SIG-M5 treated with dmso at 0.1 percent for 504 hours (cell line): ENCODE measurements around the gene IFIT3.
"Not testable (repeated sequence)": the region's sequence is repeated elsewhere in the genome, so short reads cannot be mapped to it uniquely, and the experiment has no call there.

Source experiments
- DNase-seq: peaks from one replicate; lab custom pipeline; 2025; ENCODE audit not compliant: unreplicated experiment; lab: John Stamatoyannopoulos, UW

IFIT3 gene

GRCh38 chr10:89303161-89303560 is 24.6 kb upstream of the IFIT3 start:
- DNase-seq, result no peak

GRCh38 chr10:89304026-89304425 is 23.8 kb upstream of the IFIT3 start:
- DNase-seq, result no peak

DNA sequence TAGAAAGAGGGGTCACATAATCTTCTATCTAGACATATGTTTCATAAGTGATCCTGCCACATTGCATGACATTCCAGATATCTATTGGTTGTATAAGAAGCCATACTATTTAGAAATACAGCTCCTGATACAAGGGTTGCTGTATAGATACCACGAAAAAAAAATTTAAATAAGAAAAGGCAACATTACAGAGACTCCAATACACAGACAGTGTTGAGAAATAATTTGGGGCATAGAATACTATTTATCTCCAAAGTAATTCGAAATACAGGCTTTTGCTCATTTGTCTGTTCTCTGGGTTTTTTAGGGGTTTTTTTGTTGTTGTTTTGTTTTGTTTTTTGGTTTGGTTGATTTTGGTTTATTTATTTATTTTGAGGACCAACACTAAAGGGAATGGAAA is 23.4 kb upstream of the IFIT3 start:
- DNase-seq, result no peak

DNA sequence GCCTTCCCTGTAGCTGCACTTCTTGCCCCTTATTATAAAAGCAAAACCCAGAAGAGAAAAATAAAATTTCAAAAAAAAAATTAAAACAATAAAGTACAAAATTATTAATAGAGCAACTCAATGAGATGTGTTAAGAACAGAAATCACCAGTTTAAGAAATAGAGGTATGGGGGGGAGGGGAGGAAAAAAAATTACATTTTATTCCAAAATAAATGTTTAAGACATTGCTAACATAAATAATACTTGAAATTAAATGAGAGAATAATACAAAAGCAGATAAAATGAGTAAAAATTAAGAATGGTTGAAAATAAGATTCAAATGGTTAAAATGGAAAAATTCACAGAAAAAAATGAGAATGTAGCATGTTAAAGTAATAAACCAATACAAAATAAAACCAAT is 22.9 kb upstream of the IFIT3 start:
- no peak for DNase-seq

DNA sequence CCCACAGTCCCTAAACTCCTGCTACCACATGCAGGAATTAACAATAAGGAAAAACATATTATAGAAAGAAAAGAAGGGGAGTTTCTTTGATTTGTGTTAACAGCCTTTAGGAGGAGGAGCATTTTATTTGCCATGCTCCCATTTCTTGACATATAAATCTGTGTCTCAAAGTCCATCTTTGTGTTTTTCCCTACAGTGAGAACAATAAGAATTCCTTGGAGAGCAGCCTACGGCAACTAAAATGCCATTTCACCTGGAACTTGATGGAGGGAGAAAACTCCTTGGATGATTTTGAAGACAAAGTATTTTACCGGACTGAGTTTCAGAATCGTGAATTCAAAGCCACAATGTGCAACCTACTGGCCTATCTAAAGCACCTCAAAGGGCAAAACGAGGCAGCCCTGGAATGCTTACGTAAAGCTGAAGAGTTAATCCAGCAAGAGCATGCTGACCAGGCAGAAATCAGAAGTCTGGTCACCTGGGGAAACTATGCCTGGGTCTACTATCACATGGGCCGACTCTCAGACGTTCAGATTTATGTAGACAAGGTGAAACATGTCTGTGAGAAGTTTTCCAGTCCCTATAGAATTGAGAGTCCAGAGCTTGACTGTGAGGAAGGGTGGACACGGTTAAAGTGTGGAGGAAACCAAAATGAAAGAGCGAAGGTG is 21.9 kb upstream of the IFIT3 start:
- DNase-seq, result no peak

DNA sequence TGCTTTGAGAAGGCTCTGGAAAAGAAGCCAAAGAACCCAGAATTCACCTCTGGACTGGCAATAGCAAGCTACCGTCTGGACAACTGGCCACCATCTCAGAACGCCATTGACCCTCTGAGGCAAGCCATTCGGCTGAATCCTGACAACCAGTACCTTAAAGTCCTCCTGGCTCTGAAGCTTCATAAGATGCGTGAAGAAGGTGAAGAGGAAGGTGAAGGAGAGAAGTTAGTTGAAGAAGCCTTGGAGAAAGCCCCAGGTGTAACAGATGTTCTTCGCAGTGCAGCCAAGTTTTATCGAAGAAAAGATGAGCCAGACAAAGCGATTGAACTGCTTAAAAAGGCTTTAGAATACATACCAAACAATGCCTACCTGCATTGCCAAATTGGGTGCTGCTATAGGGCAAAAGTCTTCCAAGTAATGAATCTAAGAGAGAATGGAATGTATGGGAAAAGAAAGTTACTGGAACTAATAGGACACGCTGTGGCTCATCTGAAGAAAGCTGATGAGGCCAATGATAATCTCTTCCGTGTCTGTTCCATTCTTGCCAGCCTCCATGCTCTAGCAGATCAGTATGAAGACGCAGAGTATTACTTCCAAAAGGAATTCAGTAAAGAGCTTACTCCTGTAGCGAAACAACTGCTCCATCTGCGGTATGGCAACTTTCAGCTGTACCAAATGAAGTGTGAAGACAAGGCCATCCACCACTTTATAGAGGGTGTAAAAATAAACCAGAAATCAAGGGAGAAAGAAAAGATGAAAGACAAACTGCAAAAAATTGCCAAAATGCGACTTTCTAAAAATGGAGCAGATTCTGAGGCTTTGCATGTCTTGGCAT is 21.1 kb upstream of the IFIT3 start:
- no peak for DNase-seq

DNA sequence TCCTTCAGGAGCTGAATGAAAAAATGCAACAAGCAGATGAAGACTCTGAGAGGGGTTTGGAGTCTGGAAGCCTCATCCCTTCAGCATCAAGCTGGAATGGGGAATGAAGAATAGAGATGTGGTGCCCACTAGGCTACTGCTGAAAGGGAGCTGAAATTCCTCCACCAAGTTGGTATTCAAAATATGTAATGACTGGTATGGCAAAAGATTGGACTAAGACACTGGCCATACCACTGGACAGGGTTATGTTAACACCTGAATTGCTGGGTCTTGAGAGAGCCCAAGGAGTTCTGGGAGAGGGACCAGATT is 20.6 kb upstream of the IFIT3 start:
- DNase-seq, result no peak

GRCh38 chr10:89308266-89308665 is 19.5 kb upstream of the IFIT3 start:
- no peak for DNase-seq

DNA sequence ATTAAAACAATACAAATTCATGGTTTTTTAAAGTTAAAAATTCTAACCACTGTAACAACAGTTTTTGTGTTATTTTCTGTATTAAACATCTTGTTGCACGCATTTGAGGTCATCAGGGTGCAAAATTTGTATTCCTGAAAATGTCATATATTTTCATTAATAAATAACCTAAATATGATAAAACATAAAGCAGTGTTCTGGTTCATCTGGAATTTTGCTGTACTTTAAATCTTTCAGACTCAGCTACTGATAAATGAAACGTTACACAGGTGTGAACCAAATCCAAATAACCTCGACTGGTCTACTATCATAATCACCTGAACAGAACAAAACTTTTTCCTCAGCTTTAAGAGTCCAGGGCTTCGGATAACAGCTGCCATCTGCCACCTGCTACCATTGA is 19.1 kb upstream of the IFIT3 start:
- DNase-seq, result no peak

DNA sequence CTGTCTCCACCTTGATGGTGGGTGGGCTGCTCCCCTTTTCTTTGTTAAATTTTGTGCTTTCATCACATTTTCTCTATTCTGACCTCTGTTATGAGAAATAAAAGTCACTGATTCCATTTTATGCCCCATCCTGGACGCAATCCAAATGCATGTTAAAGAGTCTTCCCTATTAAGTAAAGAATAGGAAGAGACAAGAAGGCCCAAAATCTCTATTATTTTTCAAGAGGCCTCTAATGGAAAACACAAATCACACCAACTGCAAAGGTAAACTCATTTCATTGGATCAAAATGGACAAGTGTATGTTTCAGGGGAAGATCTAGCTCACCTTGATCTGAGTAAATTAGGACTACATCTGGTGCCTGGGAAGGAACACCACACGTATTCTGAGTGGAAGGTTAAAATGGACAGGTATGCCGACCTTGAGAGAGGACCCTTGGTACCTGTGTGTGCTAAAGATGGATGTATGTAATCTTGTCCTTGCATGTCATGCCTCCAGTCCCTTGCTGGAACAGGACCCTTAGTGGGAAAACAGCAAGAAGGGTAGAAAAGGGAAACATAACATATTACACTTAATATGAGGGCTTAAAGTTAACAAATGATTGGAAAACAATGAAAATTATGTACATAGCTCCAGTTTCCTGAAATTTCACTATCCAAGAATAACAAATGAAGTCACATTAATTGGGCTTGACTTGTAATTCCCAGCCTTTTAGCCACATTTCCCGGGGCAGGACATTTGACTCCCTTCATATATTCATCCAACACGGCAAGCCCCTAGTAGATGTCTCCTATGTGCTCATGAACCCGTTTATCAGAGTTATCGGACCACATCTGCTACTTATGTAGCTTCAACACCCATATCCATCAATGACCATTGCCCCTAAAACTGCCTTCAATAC is 18.4 kb upstream of the IFIT3 start:
- no peak for DNase-seq

DNA sequence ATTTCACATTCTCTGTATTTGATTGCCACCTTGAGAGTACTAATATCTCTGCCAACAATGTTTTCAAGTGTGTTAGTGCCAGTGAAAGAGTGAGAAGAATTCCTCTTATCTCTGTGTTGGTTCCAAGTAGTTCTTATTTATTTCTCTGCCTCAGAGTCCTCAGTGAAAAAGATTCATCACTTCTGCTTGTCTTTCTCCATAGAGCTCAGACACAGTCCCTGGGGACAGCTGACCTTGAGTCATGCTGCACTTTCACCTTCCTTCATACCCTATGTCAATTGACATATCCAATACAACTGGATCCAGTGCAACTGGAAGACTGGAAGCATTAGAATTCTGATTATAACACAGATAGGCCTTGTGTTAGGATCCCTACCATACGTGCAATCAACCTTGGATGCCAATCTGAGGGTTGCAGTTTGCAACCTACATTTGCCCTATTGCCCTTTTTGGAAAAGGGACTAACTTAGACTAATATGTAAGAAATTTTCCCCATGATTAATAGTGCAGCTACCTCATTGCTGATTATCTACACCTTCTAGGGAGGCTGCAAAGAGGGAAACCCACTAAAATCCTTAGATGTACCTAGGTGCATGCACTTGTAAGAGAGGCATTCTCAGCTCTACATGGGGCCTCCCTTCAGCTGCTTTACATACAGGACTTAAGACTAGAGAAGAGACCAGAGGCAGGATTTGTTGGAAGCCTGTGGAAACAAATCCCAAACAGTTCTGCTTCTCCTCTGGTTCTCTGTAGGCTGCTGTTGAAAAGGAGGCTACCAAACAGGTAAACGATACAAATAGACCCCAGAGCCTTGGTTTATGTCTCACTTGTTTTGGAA is 17.5 kb upstream of the IFIT3 start:
- no peak for DNase-seq

DNA sequence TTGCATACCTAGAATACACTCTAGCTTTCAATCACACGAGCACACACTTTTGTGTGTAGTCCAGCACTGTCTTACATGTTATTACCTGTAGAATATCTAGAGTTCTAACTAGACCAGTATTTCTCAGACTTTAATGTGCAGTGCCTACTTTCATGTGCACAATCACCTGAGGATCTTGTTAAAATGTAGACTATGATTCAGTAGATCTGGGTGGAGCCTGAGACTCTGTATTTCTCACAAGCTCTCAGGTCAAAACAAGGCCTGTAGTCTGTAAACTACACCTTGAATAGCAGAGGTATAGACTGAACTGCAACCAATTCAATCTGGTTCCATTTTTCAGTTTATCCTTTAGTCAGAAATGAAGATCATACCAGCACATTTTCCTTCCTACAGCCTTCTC is 14.8 kb upstream of the IFIT3 start:
- DNase-seq, result no peak

- DNase-seq, result no peak
Observed at GRCh38 chr10:89314676-89315075, 13.1 kb upstream of the IFIT3 start.

DNA sequence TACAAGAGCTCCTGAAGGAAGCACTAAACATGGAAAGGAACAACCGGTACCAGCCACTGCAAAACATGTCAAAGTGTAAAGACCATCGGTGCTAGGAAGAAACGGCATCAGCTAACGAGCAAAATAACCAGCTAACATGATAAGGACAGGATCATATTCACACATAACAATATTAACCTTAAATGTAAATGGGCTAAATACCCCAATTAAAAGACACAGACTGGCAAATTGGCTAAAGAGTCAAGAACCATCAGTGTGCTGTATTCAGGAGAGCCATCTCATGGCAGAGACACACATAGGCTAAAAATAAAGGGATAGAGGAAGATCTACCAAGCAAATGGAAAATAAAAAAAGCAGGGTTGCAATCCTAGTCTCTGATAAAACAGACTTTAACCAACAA is 9.8 kb upstream of the IFIT3 start:
- not testable (repeated sequence) for DNase-seq

GRCh38 chr10:89325081-89325480 is 2.7 kb upstream of the IFIT3 start:
- DNase-seq, result not testable (repeated sequence)

DNA sequence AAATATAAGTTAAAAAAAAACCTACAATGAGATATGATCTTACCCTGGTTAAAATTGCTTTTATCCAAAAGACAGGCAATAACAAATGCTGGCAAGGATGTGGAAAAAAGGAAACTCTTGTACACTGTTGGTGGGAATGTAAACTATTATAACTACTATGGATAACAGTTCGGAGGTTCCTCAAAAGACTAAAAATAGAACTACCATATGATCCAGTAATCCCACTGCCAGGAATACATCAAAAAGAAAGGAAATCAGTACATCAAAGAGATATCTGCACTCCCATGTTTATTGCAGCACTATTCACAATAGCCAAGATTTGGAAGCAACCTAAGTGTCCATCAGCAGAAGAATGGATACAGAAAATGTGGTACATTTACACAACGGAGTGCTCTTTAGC is 1.9 kb upstream of the IFIT3 start:
- DNase-seq, result not testable (repeated sequence)

GRCh38 chr10:89329151-89329550 is 1.4 kb downstream of the IFIT3 start:
- no peak for DNase-seq

GRCh38 chr10:89330014-89330413 is 2.2 kb downstream of the IFIT3 start:
- DNase-seq, result not testable (repeated sequence)

- DNase-seq, result no peak
Observed at GRCh38 chr10:89330537-89331212, 2.9 kb downstream of the IFIT3 start.

DNA sequence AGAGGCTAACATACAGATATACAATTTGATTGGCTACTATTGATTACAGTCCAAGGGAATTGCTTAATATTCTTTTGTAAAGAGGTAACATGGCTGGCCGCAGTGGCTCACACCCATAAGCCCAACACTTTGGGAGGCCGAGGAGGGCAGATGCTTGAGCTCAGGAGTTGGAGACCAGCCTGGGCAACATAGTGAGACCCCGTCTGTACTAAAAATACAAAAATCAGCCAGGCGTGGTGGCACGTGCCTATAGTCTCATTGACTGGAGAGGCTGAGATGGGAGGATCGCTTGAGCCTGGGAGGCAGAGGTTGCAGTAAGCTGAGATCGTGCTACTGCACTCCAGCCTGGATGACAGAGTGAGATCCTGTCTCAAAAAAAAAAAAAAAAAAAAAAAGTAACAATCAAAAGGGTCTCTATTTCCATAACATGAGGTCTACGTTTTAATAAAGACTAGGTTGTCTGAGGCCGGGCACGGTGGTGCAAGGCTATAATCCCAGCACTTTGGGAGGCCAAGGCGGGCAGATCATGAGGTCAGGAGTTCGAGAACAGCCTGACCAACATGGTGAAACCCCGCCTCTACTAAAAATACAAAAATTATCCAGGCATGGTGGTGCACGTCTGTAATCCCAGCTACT is 3.8 kb downstream of the IFIT3 start:
- not testable (repeated sequence) for DNase-seq
